HG03135 (cell line): ENCODE results near the gene SYTL2.

Experiments used
- ATAC-seq: cut with Tn5 transposase; IDR thresholded peaks from one replicate; pipeline ENCODE4 v1.9.1; 2021; ENCODE audit warnings: mild to moderate bottlenecking, moderate library complexity; ENCODE audit not compliant: unreplicated experiment

SYTL2 gene

GRCh38 chr11:85826116-85826855, 15.3 kb upstream of the SYTL2 start:
- no peak for ATAC-seq

- no peak for ATAC-seq
Observed at GRCh38 chr11:85825616-85826015, 14.7 kb upstream of the SYTL2 start.

- no peak for ATAC-seq
Observed at GRCh38 chr11:85823816-85824215, 12.9 kb upstream of the SYTL2 start.

- no peak for ATAC-seq
Observed at GRCh38 chr11:85822814-85823213, 11.9 kb upstream of the SYTL2 start.

GRCh38 chr11:85821636-85822035, 10.7 kb upstream of the SYTL2 start:
- no peak for ATAC-seq

GRCh38 chr11:85819441-85819840, 8.5 kb upstream of the SYTL2 start:
- ATAC-seq: no peak

GRCh38 chr11:85815186-85815931, 4.4 kb upstream of the SYTL2 start:
- ATAC-seq: no peak

GRCh38 chr11:85813721-85814120, 2.8 kb upstream of the SYTL2 start:
- ATAC-seq: no peak

- ATAC-seq: no peak
Observed at GRCh38 chr11:85811624-85812023, 683 bp upstream of the SYTL2 start.

- no peak for ATAC-seq
Observed at GRCh38 chr11:85810521-85810870, 445 bp downstream of the SYTL2 start.

GRCh38 chr11:85809863-85810262, 1.1 kb downstream of the SYTL2 start:
- no peak for ATAC-seq

- ATAC-seq: no peak
Observed at GRCh38 chr11:85809191-85809590, 1.8 kb downstream of the SYTL2 start.

GRCh38 chr11:85806876-85807275, 4.1 kb downstream of the SYTL2 start:
- ATAC-seq: no peak

GRCh38 chr11:85806016-85806415, 4.9 kb downstream of the SYTL2 start:
- no peak for ATAC-seq

GRCh38 chr11:85805387-85805786, 5.6 kb downstream of the SYTL2 start:
- ATAC-seq: no peak

GRCh38 chr11:85803920-85804319, 7.0 kb downstream of the SYTL2 start:
- no peak for ATAC-seq

GRCh38 chr11:85803303-85803702, 7.6 kb downstream of the SYTL2 start:
- no peak for ATAC-seq

GRCh38 chr11:85801527-85801926, 9.4 kb downstream of the SYTL2 start:
- no peak for ATAC-seq

- no peak for ATAC-seq
Observed at GRCh38 chr11:85800595-85801342, 10.2 kb downstream of the SYTL2 start.

GRCh38 chr11:85799142-85799541, 11.8 kb downstream of the SYTL2 start:
- ATAC-seq: no peak

- ATAC-seq: no peak
Observed at GRCh38 chr11:85798361-85798760, 12.6 kb downstream of the SYTL2 start.
